Neural progenitor cell (in vitro differentiated cells): ENCODE data around the gene NTF3. TPM values are rescaled to one million over a fixed set of nuclear protein-coding genes. Genes with fewer than 3 reads are reported as not detected.

Source experiments
- DNase-seq: peaks from one replicate; pipeline ENCODE4 v3.0.0-alpha.2; 2016; ENCODE audit warnings: low spot score
- H2AFZ ChIP-seq: fragments of 200-600 bp; sonication (generic); replicated peaks from 2 replicates; pipeline ENCODE4 v1.6.1; 2016; ENCODE audit warnings: antibody characterized with exemption
- H3F3A ChIP-seq: fragments of 200-600 bp; sonication (generic); 2 replicates; pipeline ENCODE4 v1.6.1; 2016; ENCODE audit warnings: antibody characterized with exemption, low read depth
- H3K27ac ChIP-seq: fragments of 200-600 bp; sonication (generic); 2 replicates; pipeline ENCODE4 v1.5.1; 2016; ENCODE audit warnings: mild to moderate bottlenecking
- H3K27me3 ChIP-seq: fragments of 200-600 bp; sonication (generic); 2 replicates; pipeline ENCODE4 v1.6.1; 2016; ENCODE audit warnings: mild to moderate bottlenecking, moderate library complexity
- H3K36me3 ChIP-seq: fragments of 200-600 bp; sonication (generic); 2 replicates; pipeline ENCODE4 v1.5.1; 2016
- H3K4me1 ChIP-seq: fragments of 200-600 bp; sonication (generic); 2 replicates; pipeline ENCODE4 v1.6.1; 2016; ENCODE audit warnings: mixed run types
- H3K4me2 ChIP-seq: fragments of 200-600 bp; sonication (generic); 2 replicates; pipeline ENCODE4 v1.6.1; 2016
- H3K4me3 ChIP-seq: fragments of 200-600 bp; sonication (generic); 2 replicates; pipeline ENCODE4 v1.5.1; 2016
- H3K79me2 ChIP-seq: fragments of 200-600 bp; sonication (generic); 2 replicates; pipeline ENCODE4 v1.6.1; 2016; ENCODE audit warnings: low read depth
- H3K9ac ChIP-seq: fragments of 200-600 bp; sonication (generic); 2 replicates; pipeline ENCODE4 v1.6.1; 2016
- H3K9me3 ChIP-seq: fragments of 200-600 bp; sonication (generic); 2 replicates; pipeline ENCODE4 v1.5.1; 2016; ENCODE audit warnings: low read depth
- H4K20me1 ChIP-seq: fragments of 200-600 bp; sonication (generic); 2 replicates; pipeline ENCODE4 v1.6.1; 2016; ENCODE audit warnings: low read depth
- H3K27ac Mint-ChIP-seq: 3 replicates; pipeline ENCODE4 v1.8.0; 2021; ENCODE audit warnings: mixed read lengths
- H3K27me3 Mint-ChIP-seq: 2 replicates; pipeline ENCODE4 v1.8.0; 2022; ENCODE audit warnings: low read depth, mild to moderate bottlenecking, inconsistent platforms, moderate library complexity, mixed read lengths; ENCODE audit not compliant: insufficient read depth
- H3K36me3 Mint-ChIP-seq: 3 replicates; pipeline ENCODE4 v1.8.0; 2021; ENCODE audit warnings: mixed read lengths
- H3K4me1 Mint-ChIP-seq: 3 replicates; pipeline ENCODE4 v1.8.0; 2021; ENCODE audit warnings: mixed read lengths
- H3K4me3 Mint-ChIP-seq: 3 replicates; pipeline ENCODE4 v1.8.0; 2021; ENCODE audit warnings: mild to moderate bottlenecking, moderate library complexity, mixed read lengths
- H3K9me3 Mint-ChIP-seq: 3 replicates; pipeline ENCODE4 v1.8.0; 2020; ENCODE audit warnings: mixed read lengths
- EZH2 ChIP-seq: fragments of 200-600 bp; sonication (generic); IDR thresholded peaks from 2 replicates; pipeline ENCODE4 v1.6.1; 2017; ENCODE audit warnings: antibody characterized with exemption, mild to moderate bottlenecking, moderate library complexity
- EZH2phosphoT487 ChIP-seq: fragments of 200-600 bp; sonication (generic); IDR thresholded peaks from 2 replicates; pipeline ENCODE4 v1.6.1; 2017; ENCODE audit warnings: antibody characterized with exemption
- total RNA-seq: library from RNA; depleted of rRNA; stranded (reverse); fragments of >200 nt; gene quantifications from 2 replicates; pipeline ENCODE4 v1.2.3, GENCODE V29; 2015; ENCODE audit warnings: low replicate concordance
- TF ChIP-seq, protein P1 (sequence below): fragments of 200-600 bp; sonication (generic); IDR thresholded peaks from 2 replicates; pipeline ENCODE4 v1.5.1; 2017; ENCODE audit warnings: antibody characterized with exemption, mild to moderate bottlenecking

NTF3 gene
- total RNA-seq, 1 donor from 2014 or later = 6.7 TPM

GRCh38 chr12:5524116-5524768, 92.3 kb downstream of the NTF3 start:
- Mint-ChIP-seq H3K9me3 (no peaks in the 10 kb centered on the region), H3K27me3 (peaks cover 11% of the 10 kb centered on the region), H3K4me3 (no peak overlapping the region), H3K27ac (no peak overlapping the region), H3K36me3 (no peaks in the 10 kb centered on the region), H3K4me1 (peaks cover 2% of the 10 kb centered on the region)
- no peak overlapping the region for H3K27ac ChIP-seq
- no peak overlapping the region for H3K4me2 ChIP-seq
- H2AFZ ChIP-seq = no peak overlapping the region
- no peaks in the 10 kb centered on the region for H3K9me3 ChIP-seq
- no peak overlapping the region for H3K9ac ChIP-seq
- no peaks in the 10 kb centered on the region for H3F3A ChIP-seq
- H3K36me3 ChIP-seq = no peaks in the 10 kb centered on the region
- TF ChIP-seq, protein P1, sequence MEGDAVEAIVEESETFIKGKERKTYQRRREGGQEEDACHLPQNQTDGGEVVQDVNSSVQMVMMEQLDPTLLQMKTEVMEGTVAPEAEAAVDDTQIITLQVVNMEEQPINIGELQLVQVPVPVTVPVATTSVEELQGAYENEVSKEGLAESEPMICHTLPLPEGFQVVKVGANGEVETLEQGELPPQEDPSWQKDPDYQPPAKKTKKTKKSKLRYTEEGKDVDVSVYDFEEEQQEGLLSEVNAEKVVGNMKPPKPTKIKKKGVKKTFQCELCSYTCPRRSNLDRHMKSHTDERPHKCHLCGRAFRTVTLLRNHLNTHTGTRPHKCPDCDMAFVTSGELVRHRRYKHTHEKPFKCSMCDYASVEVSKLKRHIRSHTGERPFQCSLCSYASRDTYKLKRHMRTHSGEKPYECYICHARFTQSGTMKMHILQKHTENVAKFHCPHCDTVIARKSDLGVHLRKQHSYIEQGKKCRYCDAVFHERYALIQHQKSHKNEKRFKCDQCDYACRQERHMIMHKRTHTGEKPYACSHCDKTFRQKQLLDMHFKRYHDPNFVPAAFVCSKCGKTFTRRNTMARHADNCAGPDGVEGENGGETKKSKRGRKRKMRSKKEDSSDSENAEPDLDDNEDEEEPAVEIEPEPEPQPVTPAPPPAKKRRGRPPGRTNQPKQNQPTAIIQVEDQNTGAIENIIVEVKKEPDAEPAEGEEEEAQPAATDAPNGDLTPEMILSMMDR = no peak
- TF ChIP-seq EZH2phosphoT487 = no peak
- no peak for TF ChIP-seq EZH2
- no peaks in the 10 kb centered on the region for H3K79me2 ChIP-seq
- H3K4me1 ChIP-seq = no peaks in the 10 kb centered on the region
- no peaks in the 10 kb centered on the region for H4K20me1 ChIP-seq
- no peak overlapping the region for H3K4me3 ChIP-seq
- no peak for DNase-seq
- H3K27me3 ChIP-seq = no peaks in the 10 kb centered on the region

GRCh38 chr12:5524769-5525436, 93.0 kb downstream of the NTF3 start:
- no peaks in the 10 kb centered on the region for H3K9me3 Mint-ChIP-seq
- no peak overlapping the region for H3K27ac Mint-ChIP-seq

DNA sequence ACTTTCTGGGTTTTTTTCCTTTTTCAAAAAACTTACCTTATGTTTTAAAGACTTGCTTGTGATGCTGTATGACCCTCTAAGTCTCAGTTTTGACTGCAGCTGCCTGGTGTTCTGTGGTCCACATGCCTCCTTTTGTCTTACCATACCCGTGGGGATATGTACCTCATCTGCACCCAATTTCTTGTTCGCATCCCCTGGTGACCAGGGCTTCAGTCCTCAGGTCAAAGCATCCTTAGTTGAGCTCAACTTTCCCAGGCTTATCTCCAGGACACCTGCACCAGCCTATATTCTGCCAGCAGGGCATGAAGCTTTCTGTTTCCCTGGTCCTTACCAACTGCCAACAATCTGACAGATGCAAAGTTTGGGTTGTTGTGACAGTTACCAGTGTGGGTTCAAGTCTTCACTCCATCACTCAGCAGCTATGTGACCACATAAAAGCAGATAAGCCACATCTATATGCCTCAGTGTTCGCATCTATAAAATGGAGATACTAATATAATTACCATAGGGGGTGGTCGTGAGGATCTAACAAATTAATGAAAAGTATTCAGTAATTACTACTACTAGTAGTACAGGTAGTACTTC, 94.0 kb downstream of the NTF3 start:
- H3K4me1 Mint-ChIP-seq = no peaks in the 10 kb centered on the region
- no peak overlapping the region for H3K9ac ChIP-seq
- H2AFZ ChIP-seq = no peak overlapping the region
- H3K36me3 ChIP-seq = no peaks in the 10 kb centered on the region
- peaks cover 7% of the 10 kb centered on the region for H3K27me3 Mint-ChIP-seq
- no peaks in the 10 kb centered on the region for H3K9me3 ChIP-seq
- H3K4me3 Mint-ChIP-seq = no peak overlapping the region
- H4K20me1 ChIP-seq = no peaks in the 10 kb centered on the region
- no peaks in the 10 kb centered on the region for H3F3A ChIP-seq
- H3K27ac Mint-ChIP-seq = no peak overlapping the region
- H3K9me3 Mint-ChIP-seq = no peaks in the 10 kb centered on the region
- H3K79me2 ChIP-seq = no peaks in the 10 kb centered on the region
- no peak overlapping the region for H3K4me2 ChIP-seq
- no peak for DNase-seq
- TF ChIP-seq EZH2phosphoT487 = no peak
- no peak for TF ChIP-seq EZH2
- TF ChIP-seq, protein P1 = no peak
- H3K27me3 ChIP-seq = no peaks in the 10 kb centered on the region
- no peak overlapping the region for H3K27ac ChIP-seq
- H3K36me3 Mint-ChIP-seq = no peaks in the 10 kb centered on the region
- no peak overlapping the region for H3K4me3 ChIP-seq
- H3K4me1 ChIP-seq = peaks cover 8% of the 10 kb centered on the region

More at GRCh38 chr12:5524769-5525436, 93.0 kb downstream of the NTF3 start:
- Histone ChIP-seq H4K20me1 (no peaks in the 10 kb centered on the region), H3K4me1 (no peaks in the 10 kb centered on the region), H3K27me3 (no peaks in the 10 kb centered on the region), H2AFZ (no peak overlapping the region), H3K9ac (no peak overlapping the region), H3K4me2 (no peak overlapping the region), H3K79me2 (no peaks in the 10 kb centered on the region), H3K4me3 (no peak overlapping the region), H3K9me3 (no peaks in the 10 kb centered on the region), H3K27ac (no peak overlapping the region), H3F3A (no peaks in the 10 kb centered on the region), H3K36me3 (no peaks in the 10 kb centered on the region)
- Mint-ChIP-seq H3K27me3 (peaks cover 11% of the 10 kb centered on the region), H3K4me1 (no peaks in the 10 kb centered on the region), H3K4me3 (no peak overlapping the region), H3K36me3 (no peaks in the 10 kb centered on the region)
- no peak for DNase-seq
- no peak for TF ChIP-seq EZH2phosphoT487
- TF ChIP-seq, protein P1 = no peak
- no peak for TF ChIP-seq EZH2
